ENCODE data around the gene NDFIP1.

DNA sequence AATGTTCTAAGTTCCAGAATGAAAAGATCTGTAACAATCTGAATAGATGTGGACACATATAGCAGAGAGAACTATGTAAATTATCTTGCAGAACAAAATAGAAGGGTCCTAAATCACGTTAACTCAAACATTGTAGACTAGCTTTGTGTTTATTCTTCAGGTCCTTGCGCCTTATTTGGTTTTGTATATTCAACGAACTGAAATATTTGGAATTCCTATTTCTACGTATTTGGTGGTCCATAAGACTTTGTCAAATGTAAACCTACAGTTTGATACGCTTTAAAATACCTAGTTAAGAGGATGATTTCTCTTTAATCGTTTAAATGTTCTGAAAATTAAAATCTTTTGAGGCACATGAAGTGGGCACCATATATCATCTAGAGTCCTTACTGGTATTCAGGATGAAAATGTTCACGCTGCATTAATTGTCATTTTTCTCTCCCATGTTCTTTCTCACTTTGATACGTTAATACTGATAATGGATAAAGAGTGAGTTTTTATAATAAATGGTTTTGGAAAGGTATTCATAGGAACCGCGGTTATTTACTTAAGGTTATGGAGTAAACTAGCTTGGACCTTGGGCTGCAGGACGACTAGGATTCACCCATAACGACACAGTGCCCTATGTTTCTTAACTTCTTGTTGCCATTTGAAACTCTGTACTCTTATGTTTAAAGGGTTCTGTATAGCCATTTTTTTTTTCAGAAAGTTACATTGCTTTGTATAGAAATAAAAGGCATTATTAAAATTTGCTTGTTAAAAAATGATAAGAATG lies 45.3 kb downstream of the NDFIP1 start:
- TF ChIP-seq, protein P1, sequence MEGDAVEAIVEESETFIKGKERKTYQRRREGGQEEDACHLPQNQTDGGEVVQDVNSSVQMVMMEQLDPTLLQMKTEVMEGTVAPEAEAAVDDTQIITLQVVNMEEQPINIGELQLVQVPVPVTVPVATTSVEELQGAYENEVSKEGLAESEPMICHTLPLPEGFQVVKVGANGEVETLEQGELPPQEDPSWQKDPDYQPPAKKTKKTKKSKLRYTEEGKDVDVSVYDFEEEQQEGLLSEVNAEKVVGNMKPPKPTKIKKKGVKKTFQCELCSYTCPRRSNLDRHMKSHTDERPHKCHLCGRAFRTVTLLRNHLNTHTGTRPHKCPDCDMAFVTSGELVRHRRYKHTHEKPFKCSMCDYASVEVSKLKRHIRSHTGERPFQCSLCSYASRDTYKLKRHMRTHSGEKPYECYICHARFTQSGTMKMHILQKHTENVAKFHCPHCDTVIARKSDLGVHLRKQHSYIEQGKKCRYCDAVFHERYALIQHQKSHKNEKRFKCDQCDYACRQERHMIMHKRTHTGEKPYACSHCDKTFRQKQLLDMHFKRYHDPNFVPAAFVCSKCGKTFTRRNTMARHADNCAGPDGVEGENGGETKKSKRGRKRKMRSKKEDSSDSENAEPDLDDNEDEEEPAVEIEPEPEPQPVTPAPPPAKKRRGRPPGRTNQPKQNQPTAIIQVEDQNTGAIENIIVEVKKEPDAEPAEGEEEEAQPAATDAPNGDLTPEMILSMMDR (IDR thresholded peaks at IDR 0.05): no peak
- TF ChIP-seq POLR2A (IDR thresholded peaks at IDR 0.05): no peak

Measured in Peyer's patch (tissue), 4 donors.